PC-9 (cell line): Measurements from ENCODE around the gene NPSR1. TPM values are rescaled to one million over a fixed set of nuclear protein-coding genes. Genes with fewer than 3 reads are reported as not detected.
"Not testable (repeated sequence)": the region's sequence is repeated elsewhere in the genome, so short reads cannot be mapped to it uniquely, and the experiment has no call there.

Experiments used
- BruUV-seq: library from RNA; stranded (reverse); fragments of 400-500 nt; replicated peaks from 2 replicates; lab custom pipeline; 2021; lab: Mats Ljungman, UMichigan
- CTCF ChIA-PET: fragments of 300-600 bp; sonication (Branson Sonifier 250); formaldehyde crosslinking; loops from one replicate; lab custom pipeline; 2022; ENCODE audit warnings: antibody characterized with exemption; lab: Charles Lee
- POLR2A ChIA-PET: fragments of 300-600 bp; sonication (Branson Sonifier 250); formaldehyde crosslinking; loops from one replicate; lab custom pipeline; 2022; ENCODE audit warnings: antibody characterized with exemption; ENCODE audit not compliant: unreplicated experiment; lab: Charles Lee
- DNase-seq, 2 experiments: peaks; one replicate each; pipeline versions ENCODE4 v3.0.0 to v3.0.0-alpha.2; 2015 to 2022; ENCODE audit warnings: mixed read lengths in 1 of 2
- H2AFZ ChIP-seq: fragments of 200-600 bp; sonication (generic); 2 replicates; pipeline ENCODE4 v1.8.1; 2017; ENCODE audit warnings: antibody characterized with exemption
- H3F3A ChIP-seq: fragments of 200-600 bp; sonication (generic); 2 replicates; pipeline ENCODE4 v1.8.1; 2017; ENCODE audit warnings: antibody characterized with exemption, mild to moderate bottlenecking, low read depth; ENCODE audit not compliant: insufficient read depth
- H3K27ac ChIP-seq: fragments of 200-600 bp; sonication (generic); 2 replicates; pipeline ENCODE4 v1.6.1; 2016; ENCODE audit warnings: mixed run types
- H3K27me3 ChIP-seq: fragments of 200-600 bp; sonication (generic); 2 replicates; pipeline ENCODE4 v1.6.1; 2016; ENCODE audit warnings: low read depth, mixed run types; ENCODE audit not compliant: insufficient read depth
- H3K36me3 ChIP-seq: fragments of 200-600 bp; sonication (generic); 2 replicates; pipeline ENCODE4 v1.6.1; 2016; ENCODE audit warnings: low read depth, mixed run types
- H3K4me1 ChIP-seq: fragments of 200-600 bp; sonication (generic); replicated peaks from 2 replicates; pipeline ENCODE4 v1.6.1; 2016; ENCODE audit warnings: mixed run types; ENCODE audit not compliant: insufficient read depth
- H3K4me2 ChIP-seq: fragments of 200-600 bp; sonication (generic); 2 replicates; pipeline ENCODE4 v1.6.1; 2017; ENCODE audit warnings: mixed run types
- H3K4me3 ChIP-seq: fragments of 200-600 bp; sonication (generic); 2 replicates; pipeline ENCODE4 v1.6.1; 2016; ENCODE audit warnings: mixed run types
- H3K79me2 ChIP-seq: fragments of 200-600 bp; sonication (generic); 2 replicates; pipeline ENCODE4 v1.6.1; 2017; ENCODE audit warnings: low read depth, mixed run types
- H3K9me2 ChIP-seq: fragments of 200-600 bp; sonication (generic); 2 replicates; pipeline ENCODE4 v1.8.1; 2017; ENCODE audit warnings: mild to moderate bottlenecking; ENCODE audit not compliant: insufficient read depth
- H3K9me3 ChIP-seq: fragments of 200-600 bp; sonication (generic); 2 replicates; pipeline ENCODE4 v1.8.1; 2016; ENCODE audit warnings: low read depth; ENCODE audit not compliant: insufficient read depth
- H4K20me1 ChIP-seq: fragments of 200-600 bp; sonication (generic); 2 replicates; pipeline ENCODE4 v1.8.1; 2017; ENCODE audit not compliant: insufficient read depth
- EZH2 ChIP-seq: fragments of 200-600 bp; sonication (generic); IDR thresholded peaks from 2 replicates; pipeline ENCODE4 v1.8.0; 2017; ENCODE audit warnings: antibody characterized with exemption, low read depth
- intact Hi-C: fragments of 100-400 bp; cut with micrococcal nuclease; formaldehyde crosslinking; loops from one replicate; pipeline ENCODE4 v1.10.0; 2022; ENCODE audit not compliant: unreplicated experiment
- total RNA-seq: library from RNA; stranded (reverse); gene quantifications from 2 replicates; pipeline ENCODE4 v1.2.3, GENCODE V29; 2021
- TF ChIP-seq, protein P1 (sequence below): fragments of 200-600 bp; sonication (generic); conservative IDR thresholded peaks from 2 replicates; pipeline ENCODE4 v1.6.1; 2017; ENCODE audit warnings: mixed run types, antibody characterized with exemption, mild to moderate bottlenecking, moderate library complexity

NPSR1 gene
- total RNA-seq, 1 experiment from 2014 or later: not detected

DNA sequence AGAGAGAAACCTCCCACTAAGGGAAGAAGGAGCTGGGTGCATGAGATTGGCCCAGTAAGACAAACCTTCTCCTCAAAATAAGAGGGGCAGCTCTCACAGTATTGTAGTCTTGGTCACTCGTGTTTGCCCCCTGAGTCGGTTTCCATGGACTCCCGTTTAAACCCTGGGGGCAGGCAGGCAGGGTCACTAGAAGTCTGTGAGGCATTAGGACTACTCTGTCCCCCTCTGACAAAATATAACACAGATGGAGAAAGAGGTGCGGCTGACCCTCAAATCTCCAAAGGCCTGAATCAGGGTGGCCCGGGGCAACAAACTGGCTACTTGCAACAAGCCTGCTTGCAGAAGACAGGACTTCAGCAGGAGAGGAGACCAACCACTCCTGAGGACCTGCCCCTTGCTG is 210.6 kb downstream of the NPSR1 start:
- H3K4me1 ChIP-seq, H3K9me3 ChIP-seq, H3K4me2 ChIP-seq, BruUV-seq, H3K36me3 ChIP-seq, H3K27me3 ChIP-seq, H4K20me1 ChIP-seq, CTCF ChIA-PET, DNase-seq, H3K79me2 ChIP-seq, H3F3A ChIP-seq, H3K27ac ChIP-seq, POLR2A ChIA-PET, H3K9me2 ChIP-seq, intact Hi-C loops, H3K4me3 ChIP-seq, H2AFZ ChIP-seq: not testable (repeated sequence)

DNA sequence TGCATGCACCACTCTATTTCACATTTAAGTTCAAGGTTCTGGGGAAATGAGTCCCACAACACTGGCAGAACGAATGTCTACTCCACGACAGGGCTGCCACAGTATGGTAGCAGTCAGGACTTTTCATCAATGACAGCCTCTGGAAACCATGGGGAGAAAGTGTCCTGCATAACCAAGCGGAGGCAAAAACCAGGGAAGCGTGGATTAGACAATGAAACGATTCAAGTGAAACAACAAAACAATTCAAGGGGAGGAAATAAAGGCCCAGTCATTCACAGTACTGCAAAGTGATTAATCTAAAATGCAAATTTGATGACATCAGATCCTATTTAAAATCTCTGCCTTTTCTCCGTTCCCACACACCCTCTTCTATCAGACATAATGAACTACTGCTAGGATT is 211.0 kb downstream of the NPSR1 start:
- CTCF ChIA-PET: no interaction called here
- POLR2A ChIA-PET: no interaction called here
- no peak overlapping the region for H3K27ac ChIP-seq
- H3K9me2 ChIP-seq: no peaks in the 10 kb centered on the region
- no peak overlapping the region for H3K4me2 ChIP-seq
- no peak overlapping the region for H3K4me3 ChIP-seq
- intact Hi-C loops: no loop called here
- H3F3A ChIP-seq: no peaks in the 10 kb centered on the region
- H3K36me3 ChIP-seq: no peaks in the 10 kb centered on the region
- no peaks in the 10 kb centered on the region for H3K27me3 ChIP-seq
- BruUV-seq: no TSS peak
- TF ChIP-seq, protein P1, sequence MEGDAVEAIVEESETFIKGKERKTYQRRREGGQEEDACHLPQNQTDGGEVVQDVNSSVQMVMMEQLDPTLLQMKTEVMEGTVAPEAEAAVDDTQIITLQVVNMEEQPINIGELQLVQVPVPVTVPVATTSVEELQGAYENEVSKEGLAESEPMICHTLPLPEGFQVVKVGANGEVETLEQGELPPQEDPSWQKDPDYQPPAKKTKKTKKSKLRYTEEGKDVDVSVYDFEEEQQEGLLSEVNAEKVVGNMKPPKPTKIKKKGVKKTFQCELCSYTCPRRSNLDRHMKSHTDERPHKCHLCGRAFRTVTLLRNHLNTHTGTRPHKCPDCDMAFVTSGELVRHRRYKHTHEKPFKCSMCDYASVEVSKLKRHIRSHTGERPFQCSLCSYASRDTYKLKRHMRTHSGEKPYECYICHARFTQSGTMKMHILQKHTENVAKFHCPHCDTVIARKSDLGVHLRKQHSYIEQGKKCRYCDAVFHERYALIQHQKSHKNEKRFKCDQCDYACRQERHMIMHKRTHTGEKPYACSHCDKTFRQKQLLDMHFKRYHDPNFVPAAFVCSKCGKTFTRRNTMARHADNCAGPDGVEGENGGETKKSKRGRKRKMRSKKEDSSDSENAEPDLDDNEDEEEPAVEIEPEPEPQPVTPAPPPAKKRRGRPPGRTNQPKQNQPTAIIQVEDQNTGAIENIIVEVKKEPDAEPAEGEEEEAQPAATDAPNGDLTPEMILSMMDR: no peak
- no peak for TF ChIP-seq EZH2
- H2AFZ ChIP-seq: no peak overlapping the region
- H3K9me3 ChIP-seq: no peaks in the 10 kb centered on the region
- no peaks in the 10 kb centered on the region for H3K4me1 ChIP-seq
- no peak for DNase-seq
- H4K20me1 ChIP-seq: no peaks in the 10 kb centered on the region
- no peaks in the 10 kb centered on the region for H3K79me2 ChIP-seq

DNA sequence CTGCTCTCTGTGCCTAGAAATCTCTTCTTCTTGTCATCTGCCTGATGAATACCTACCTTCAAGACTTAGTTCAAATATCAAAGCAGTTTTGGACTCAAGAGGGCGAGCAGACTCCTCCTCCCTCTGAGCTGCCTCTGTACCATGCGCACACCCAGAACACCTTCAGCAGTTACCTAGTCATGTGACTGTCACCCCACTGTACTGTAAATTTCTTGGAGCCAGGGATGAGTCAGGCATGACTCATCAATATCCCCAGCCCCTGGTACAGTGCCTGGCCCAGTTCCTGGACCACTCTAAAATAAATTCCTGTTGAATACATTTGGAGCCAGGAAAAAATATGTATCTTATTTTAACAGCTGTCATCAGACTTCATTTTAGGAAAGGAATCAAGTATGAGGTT is 212.0 kb downstream of the NPSR1 start:
- CTCF ChIA-PET: interaction anchor here (0.6 kb wide), 1 partner anchor 554 kb away, joined by 3 read pairs; no protein-coding TSS in a partner anchor
- H3K27ac ChIP-seq, H3K4me3 ChIP-seq, POLR2A ChIA-PET, H3K9me2 ChIP-seq, H4K20me1 ChIP-seq, H3K4me1 ChIP-seq, H3K27me3 ChIP-seq, H2AFZ ChIP-seq, H3K36me3 ChIP-seq, DNase-seq, H3K79me2 ChIP-seq, intact Hi-C loops, H3F3A ChIP-seq, BruUV-seq, H3K4me2 ChIP-seq, H3K9me3 ChIP-seq: not testable (repeated sequence)

DNA sequence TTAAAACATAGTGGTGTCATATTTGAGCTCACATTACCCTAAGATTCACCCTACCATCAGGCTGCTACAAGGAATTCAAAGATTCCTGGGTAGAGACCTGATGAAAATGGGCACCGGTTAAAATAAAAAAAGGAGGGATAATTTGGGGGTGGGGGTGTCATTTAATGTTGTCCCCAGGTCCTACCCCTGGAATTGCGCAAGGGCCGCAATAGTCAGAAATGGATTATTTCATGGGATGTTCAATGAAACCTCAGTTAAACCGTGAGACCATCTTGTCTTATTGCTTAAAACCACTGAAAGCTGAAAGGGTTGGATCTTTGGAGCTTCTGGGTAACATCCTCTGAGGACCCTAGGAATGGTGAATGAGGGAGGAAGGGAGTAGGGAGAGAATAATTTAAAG is 216.3 kb downstream of the NPSR1 start:
- H3K9me2 ChIP-seq, DNase-seq, H3K4me3 ChIP-seq, intact Hi-C loops, H2AFZ ChIP-seq, H3K4me1 ChIP-seq, H3K79me2 ChIP-seq, H3K27me3 ChIP-seq, H3K36me3 ChIP-seq, H3K27ac ChIP-seq, H3F3A ChIP-seq, H4K20me1 ChIP-seq, POLR2A ChIA-PET, H3K9me3 ChIP-seq, H3K4me2 ChIP-seq, BruUV-seq, CTCF ChIA-PET: not testable (repeated sequence)
